Fibroblast of mammary gland (primary cell): Measurements from ENCODE around the gene PON2.
"Not testable (repeated sequence)": the region's sequence is repeated elsewhere in the genome, so short reads cannot be mapped to it uniquely, and the experiment has no call there.

Source experiments
- DNase-seq: peaks from one replicate; pipeline ENCODE4 v3.0.0-alpha.2; 2010; ENCODE audit warnings: low read depth
- H3K4me3 ChIP-seq: 2 replicates; pipeline ENCODE4 v1.5.1; 2011; ENCODE audit warnings: low read depth, mild to moderate bottlenecking, low read length, moderate library complexity; ENCODE audit not compliant: control insufficient read depth
- CTCF ChIP-seq: conservative IDR thresholded peaks from 2 replicates; pipeline ENCODE4 v1.5.1; 2011; ENCODE audit warnings: low read depth, low read length, inconsistent platforms; ENCODE audit not compliant: control insufficient read depth, insufficient read depth

The PON2 gene

GRCh38 chr7:95469848-95470247 lies 35.0 kb upstream of the PON2 start:
- DNase-seq: no peak
- no peak for TF ChIP-seq CTCF
- no peak overlapping the region for H3K4me3 ChIP-seq

- no peak for DNase-seq
- TF ChIP-seq CTCF: no peak
Measured at GRCh38 chr7:95469187-95469586, 34.4 kb upstream of the PON2 start.

GRCh38 chr7:95467912-95468607 lies 33.2 kb upstream of the PON2 start:
- DNase-seq: no peak
- TF ChIP-seq CTCF: no peak
- H3K4me3 ChIP-seq: no peak overlapping the region

More at GRCh38 chr7:95469187-95469586, 34.4 kb upstream of the PON2 start:
- H3K4me3 ChIP-seq: no peak overlapping the region

GRCh38 chr7:95460653-95461052 lies 25.8 kb upstream of the PON2 start:
- DNase-seq, H3K4me3 ChIP-seq: not testable (repeated sequence)

- no peak for TF ChIP-seq CTCF
- no peak overlapping the region for H3K4me3 ChIP-seq
- DNase-seq: no peak
Measured at GRCh38 chr7:95457947-95458346, 23.1 kb upstream of the PON2 start.

GRCh38 chr7:95454438-95455045 lies 19.7 kb upstream of the PON2 start:
- H3K4me3 ChIP-seq: no peak overlapping the region
- no peak for TF ChIP-seq CTCF
- no peak for DNase-seq

GRCh38 chr7:95446618-95447017 lies 11.8 kb upstream of the PON2 start:
- no peak overlapping the region for H3K4me3 ChIP-seq
- no peak for TF ChIP-seq CTCF
- no peak for DNase-seq
